ENCODE results near the gene HSF4.

The HSF4 gene

DNA sequence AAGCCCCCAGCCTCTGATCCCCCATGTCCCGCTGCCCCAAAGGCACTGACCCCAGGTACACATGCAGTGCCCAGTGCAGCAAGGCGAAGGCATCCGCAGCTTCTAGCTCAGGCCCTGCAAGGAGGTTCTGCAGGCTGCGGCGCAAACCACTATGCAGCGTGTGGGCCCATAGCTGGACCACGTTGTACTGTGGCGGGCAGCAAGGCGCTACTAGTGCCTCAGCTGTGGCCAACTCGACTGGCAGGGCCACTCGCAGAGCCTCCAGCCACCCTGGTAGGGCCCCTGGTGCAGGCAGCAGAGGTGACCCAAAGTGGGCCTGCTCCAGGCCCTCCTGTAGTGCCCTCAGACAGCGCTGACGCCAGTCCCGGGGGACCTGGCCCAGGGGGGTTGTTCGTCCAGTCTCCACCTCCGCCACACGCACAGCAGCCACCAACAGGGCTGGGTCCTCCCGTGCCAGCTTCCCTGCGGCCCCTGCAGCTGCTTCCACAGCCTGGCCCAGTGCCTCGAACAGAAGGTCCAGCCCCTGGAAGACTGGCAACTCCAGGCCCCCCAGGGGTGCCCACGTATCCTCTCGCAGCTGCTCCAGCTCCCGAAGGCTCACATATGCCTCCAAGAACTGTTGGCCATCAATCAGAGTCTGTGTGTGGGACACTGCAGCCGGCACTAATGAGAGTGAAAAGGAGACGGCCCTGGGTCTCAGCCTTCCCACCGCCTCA lies 22.8 kb downstream of the HSF4 start:
- DNase-seq = no peak

- no peak for DNase-seq
These were observed 23.8 kb downstream of the HSF4 start for GRCh38 chr16:67188323-67188722.

DNA sequence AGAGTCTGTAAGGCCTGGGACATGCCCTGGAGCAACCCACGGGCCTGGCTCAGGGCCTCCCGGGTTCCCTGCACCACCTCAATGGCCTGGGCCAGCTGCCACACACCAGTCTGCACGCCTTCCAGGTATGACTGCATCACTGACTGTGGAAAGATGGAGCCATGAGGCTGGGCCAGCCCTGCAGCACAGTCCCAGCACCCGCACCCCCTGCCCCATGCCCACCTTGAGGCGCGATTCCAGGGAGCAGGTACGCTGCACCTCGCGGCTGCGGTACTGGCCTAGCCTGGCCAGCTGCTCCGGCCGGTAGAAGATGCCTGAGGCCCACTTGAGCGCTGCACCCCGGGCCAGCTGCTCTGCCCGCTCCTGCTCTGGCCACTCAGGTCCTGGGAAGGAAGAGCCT lies 24.3 kb downstream of the HSF4 start:
- no peak for DNase-seq

DNA sequence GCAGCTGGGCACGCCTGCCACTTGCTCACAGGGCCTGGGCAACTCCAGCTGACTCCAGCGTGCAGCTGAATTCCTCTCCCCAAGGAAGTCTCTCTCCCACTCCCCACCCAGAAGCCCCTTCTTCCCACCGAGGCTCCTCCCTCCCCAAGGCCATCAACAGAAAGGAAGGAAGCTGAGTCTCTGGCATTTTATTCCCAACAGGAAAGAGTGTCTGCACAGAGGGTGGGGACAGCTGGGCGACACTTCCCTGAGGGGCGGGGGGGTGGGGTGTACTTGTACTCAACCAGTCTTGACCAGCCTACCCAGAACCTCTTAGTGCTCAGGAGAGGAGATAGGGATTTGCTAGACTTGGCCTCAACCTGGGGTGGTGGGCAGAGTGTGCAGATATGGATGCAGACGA lies 25.5 kb downstream of the HSF4 start, which contains the start of gene EXOC3L1:
EXOC3L1 (minus strand) TSS at position 96 of the 400 bp plus-strand sequence. CDS start 460 bp downstream, outside the sequence.
- DNase-seq = no peak

DNA sequence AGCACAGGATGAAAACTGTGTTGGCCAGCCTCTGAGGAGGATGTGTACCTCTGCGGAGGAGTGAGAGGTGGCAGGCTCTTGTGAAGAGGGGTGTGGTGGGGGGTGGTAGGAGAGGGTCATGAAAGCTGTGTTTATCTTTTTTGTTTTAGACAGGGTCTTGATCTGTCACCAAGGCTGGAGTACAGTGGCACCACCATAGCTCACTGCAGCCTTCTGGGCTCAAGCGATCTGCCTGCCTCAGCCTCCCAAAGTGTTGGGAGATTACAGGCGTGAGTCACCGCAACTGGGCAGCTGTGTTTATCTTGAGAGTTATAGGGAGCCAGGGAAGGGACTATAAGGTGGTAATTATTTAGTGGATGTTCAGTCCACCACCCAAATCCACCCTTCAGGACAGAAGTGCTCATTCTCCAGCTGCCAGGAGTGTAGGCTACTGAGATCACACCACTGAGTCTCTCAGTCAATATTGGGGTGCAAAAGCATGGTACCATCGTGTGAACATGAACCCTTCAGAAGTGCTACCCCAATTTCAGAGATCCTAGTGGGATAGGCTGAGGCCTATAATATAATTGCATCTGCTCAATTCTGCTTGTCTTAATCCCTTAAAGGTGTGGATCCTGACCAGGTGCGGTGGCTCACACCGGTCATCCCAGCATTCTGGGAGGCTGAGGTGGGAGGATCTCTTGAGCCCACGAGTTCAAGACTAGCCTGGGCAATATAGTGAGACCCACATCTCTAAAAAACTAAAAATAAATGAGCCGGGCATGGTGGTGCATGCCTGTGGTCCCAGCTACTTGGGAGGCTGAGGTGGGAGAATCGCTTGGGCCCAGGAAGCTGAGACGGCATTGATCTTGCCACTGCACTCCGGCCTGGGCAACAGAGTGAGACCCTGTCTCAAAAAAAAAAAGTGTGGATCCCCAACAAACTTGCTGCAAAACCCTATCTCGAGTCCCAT lies 26.2 kb downstream of the HSF4 start:
- no peak for DNase-seq

DNA sequence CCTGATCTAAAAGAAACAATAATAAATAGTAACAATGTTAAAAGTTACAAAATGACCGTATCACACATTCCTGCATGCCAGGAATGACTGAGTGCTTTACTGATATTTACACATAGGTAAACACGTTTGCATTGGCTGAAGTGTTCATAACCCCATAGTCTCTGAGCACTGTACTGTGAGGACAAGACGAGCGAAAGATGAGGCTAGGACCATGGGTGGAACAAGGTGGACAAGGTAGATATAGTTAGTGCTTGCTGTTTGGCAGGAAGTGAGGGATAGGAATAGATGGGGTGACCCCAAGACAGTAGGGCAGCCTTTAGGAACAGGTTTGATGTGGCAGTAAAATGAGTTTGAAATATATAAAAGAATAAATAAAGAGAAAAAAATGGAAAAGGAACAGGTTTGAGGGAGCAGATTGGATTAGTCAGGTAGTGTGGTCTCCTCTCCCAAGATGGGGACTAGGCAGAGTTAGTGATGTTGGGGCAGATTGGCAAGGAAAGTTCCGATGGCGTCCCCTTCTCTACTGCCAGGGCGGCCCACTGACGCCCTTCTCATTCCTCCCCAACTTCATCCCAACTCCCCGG lies 27.0 kb downstream of the HSF4 start:
- peak; percentile 55 for DNase-seq

DNA sequence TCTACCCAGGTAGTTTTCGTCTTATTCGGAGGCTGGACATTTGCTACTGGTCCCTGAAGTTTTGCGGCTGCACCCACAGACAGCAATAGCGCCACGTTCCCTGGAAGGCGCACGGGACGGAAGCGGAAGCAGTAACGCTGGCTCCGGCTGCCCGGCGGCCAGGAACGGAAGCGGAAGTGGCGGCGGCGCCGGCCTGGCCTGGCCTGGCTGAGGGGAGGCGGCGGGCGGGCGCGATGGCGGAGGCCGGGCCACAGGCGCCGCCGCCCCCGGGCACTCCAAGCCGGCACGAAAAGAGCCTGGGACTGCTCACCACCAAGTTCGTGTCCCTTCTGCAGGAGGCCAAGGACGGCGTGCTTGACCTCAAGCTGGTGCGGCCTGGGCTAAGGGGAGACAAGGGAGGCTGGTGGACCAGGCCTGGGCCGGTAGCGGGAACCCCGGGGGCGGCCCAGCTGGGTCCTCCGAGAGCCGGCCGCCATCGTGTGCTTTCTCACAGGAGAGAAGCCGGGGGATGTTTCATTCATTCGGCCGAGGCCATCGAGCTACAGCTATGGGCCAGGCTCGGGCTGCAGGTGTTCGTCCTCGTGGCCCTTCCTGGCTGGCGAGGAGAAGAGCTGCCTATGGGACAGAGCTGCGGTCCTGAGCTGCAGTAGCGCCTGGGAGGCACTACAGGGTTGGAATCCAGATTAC lies 27.6 kb downstream of the HSF4 start, which contains the start of gene E2F4:
E2F4 (plus strand) TSS at position 161 of the 687 bp plus-strand sequence; CDS start at position 234, 73 bp downstream.
- peak; percentile 93 for DNase-seq

GRCh38 chr16:67192781-67193361 lies 28.3 kb downstream of the HSF4 start:
- no peak for DNase-seq

- DNase-seq = no peak
These were observed 29.0 kb downstream of the HSF4 start for GRCh38 chr16:67193536-67193935.

GRCh38 chr16:67194260-67194659 lies 29.7 kb downstream of the HSF4 start:
- no peak for DNase-seq

DNA sequence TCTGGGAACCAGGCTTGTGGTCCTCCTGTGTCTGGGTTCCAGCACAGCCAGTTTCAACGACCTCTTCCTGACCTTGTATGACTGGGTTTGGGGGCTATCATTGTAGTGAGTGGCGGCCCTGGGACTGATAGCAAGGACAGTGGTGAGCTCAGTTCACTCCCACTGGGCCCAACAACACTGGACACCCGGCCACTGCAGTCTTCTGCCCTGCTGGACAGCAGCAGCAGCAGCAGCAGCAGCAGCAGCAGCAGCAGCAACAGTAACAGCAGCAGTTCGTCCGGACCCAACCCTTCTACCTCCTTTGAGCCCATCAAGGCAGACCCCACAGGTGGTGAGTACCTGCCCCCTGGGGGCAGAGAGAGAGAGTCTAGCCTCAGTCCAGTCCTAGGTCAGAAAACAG lies 31.1 kb downstream of the HSF4 start:
- no peak for DNase-seq

- DNase-seq = no peak
These were observed 32.3 kb downstream of the HSF4 start for GRCh38 chr16:67196881-67197280.

DNA sequence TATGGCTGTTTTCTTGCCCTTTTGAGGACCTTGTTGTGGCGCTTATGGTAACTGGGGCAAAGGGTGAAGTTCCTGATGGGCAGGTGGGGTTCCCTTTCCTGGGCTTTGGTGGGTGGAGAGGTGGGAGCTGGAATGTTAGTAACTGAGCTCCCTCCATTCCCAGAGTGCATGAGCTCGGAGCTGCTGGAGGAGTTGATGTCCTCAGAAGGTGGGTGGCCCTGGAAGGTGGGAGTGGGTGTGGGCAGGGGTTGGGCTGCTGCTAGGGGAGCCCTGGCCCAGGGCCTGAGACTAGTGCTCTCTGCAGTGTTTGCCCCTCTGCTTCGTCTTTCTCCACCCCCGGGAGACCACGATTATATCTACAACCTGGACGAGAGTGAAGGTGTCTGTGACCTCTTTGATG lies 33.2 kb downstream of the HSF4 start:
- DNase-seq = no peak

DNA sequence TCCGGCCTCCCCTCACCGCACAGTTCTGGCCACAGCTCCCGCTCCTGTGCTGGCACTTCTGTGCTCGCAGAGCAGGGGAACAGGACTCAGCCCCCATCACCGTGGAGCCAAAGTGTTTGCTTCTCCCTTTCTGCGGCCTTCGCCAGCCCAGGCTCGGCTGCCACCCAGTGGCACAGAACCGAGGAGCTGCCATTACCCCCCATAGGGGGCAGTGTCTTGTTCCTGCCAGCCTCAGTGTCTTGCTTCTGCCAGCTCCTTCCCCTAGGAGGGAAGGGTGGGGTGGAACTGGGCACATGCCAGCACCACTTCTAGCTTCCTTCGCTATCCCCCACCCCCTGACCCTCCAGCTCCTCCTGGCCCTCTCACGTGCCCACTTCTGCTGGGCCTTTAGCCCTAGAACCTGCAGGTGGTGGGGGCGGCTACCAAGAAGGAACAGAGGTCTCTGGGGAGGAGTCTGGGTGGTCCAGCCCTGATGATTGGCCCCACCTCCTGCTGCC lies 33.7 kb downstream of the HSF4 start:
- DNase-seq = no peak

DNA sequence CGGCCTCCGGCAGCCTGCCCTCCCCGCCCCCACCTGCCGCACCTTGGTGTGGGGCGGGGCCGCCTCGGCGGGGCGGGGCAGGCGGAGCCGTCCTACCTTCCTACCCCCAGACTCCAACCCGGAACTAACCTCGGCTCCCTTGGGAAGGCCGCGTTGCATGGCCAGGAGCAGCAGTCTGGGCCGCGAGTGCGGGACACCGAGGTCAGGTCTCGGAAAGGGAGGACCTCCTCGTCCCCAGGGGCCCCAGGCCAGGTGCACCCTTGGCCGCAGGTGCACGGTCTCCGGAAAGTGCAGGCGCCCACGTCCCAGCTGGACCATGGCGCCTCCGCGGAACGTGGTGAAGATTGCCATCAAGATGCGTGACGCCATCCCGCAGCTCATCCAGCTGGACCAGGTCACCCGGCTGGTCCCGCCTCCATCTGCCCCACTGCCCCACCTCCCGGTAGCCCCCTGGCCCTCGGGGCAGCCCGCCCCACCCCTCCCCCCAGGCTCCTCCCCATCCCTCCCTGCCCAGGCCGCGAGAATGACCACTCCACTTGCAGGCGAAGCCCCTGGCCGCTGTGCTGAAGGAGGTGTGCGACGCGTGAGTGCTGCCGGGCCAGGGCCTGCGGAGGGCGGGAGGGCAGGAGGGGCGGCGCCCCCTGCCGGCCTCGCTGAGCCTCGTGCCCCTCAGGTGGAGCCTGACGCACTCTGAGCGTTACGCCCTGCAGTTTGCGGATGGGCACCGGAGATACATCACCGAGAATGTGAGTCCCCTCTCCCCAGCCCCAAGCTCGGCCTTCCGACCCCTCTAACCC lies 34.7 kb downstream of the HSF4 start, which contains the start of gene ELMO3:
ELMO3 (plus strand) TSS at position 121 of the 797 bp plus-strand sequence; CDS start at position 317, 196 bp downstream.
- no peak for DNase-seq

- no peak for DNase-seq
These were observed 35.3 kb downstream of the HSF4 start for GRCh38 chr16:67199808-67200198.

GRCh38 chr16:67200491-67200890 lies 35.9 kb downstream of the HSF4 start:
- no peak for DNase-seq

DNA sequence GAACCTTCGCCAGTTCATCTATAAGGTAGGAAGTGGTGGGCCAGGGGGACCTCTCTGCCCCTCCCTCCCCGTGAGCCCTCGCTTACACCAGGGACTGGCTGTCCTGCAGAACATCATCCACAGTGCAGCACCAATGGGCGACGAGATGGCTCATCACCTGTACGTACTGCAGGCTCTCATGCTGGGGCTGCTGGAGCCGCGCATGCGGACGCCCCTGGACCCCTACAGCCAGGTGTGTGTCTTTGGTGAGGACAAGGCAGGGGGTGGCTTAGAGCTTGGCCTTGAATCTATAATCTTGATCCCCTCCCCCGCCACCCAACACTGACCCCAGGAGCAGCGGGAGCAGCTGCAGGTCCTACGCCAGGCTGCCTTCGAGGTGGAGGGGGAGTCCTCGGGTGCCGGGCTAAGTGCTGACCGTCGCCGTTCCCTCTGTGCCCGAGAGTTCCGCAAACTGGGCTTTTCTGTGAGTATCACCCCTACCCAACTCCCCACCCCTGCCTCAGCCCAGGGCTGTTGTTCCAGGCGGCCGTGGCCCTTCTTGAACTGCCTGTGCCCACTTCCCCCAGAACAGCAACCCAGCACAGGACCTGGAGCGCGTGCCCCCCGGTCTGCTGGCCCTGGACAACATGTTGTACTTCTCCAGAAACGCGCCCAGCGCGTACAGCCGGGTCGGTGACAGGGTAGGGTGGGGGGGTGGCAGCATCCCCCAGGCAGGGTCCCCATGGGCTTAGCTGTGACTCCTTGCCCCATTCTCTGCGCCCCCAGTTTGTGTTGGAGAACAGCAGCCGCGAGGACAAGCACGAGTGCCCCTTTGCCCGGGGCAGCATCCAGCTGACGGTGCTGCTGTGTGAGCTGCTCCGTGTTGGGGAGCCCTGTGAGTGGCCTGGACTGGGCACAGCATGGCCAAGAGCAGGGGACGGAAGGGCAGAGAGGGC lies 37.1 kb downstream of the HSF4 start:
- DNase-seq = no peak

GRCh38 chr16:67202426-67202825 lies 37.9 kb downstream of the HSF4 start:
- DNase-seq = no peak

- no peak for DNase-seq
These were observed 38.5 kb downstream of the HSF4 start for GRCh38 chr16:67202956-67203493.
